Right lobe of liver (tissue), 6 donors: ENCODE data around the gene SPPL3. TPM values are rescaled to one million over a fixed set of nuclear protein-coding genes. Genes with fewer than 3 reads are reported as not detected.

Experiments
- ATAC-seq, 4 donors: fragments of 200-7000 bp; cut with Tn5 transposase; one replicate each; pipeline ENCODE4 v1.9.1; 2020; ENCODE audit warnings: mild to moderate bottlenecking in 4 of 4, moderate library complexity in 4 of 4
- DNase-seq, 3 donors: peaks; one replicate each; pipeline ENCODE4 v3.0.0-alpha.2; 2020
- H3K27ac ChIP-seq, 3 donors: fragments of 200-600 bp; one replicate each; pipeline ENCODE4 v1.8.0; 2022
- H3K27me3 ChIP-seq, 2 donors: fragments of 200-600 bp; one replicate each; pipeline ENCODE4 v1.8.0; 2022
- H3K36me3 ChIP-seq, 4 donors: fragments of 200-600 bp; sonication (generic) in 1 of 4; one replicate each; pipeline versions ENCODE4 v1.5.1 to v1.8.0; 2017 to 2022; ENCODE audit warnings: control low read depth in 1 of 4
- H3K4me1 ChIP-seq, 4 donors: fragments of 200-600 bp; sonication (generic) in 1 of 4; one replicate each; pipeline versions ENCODE4 v1.5.1 to v1.8.0; 2017 to 2022; ENCODE audit warnings: control low read depth in 1 of 4
- H3K4me3 ChIP-seq, 3 donors: fragments of 200-600 bp; one replicate each; pipeline ENCODE4 v1.8.0; 2022
- H3K9me3 ChIP-seq, 4 donors: fragments of 200-600 bp; sonication (generic) in 1 of 4; one replicate each; pipeline versions ENCODE4 v1.5.1 to v1.8.0; 2017 to 2022; ENCODE audit warnings: control low read depth in 1 of 4
- POLR2A ChIP-seq: fragments of 450-650 bp; IDR thresholded peaks from one replicate; pipeline ENCODE4 v1.6.1; 2017; ENCODE audit warnings: antibody characterized with exemption, mild to moderate bottlenecking
- WGBS: methylation state at CpG from one replicate; pipeline ENCODE4 v1.1.6; 2018; ENCODE audit warnings: low coverage, low lambda C conversion rate; ENCODE audit not compliant: insufficient coverage; ENCODE audit errors: missing lambda C conversion rate; 5-methylcytosine and 5-hydroxymethylcytosine counted together
- intact Hi-C, 2 donors: fragments of 100-400 bp; cut with DNase I; formaldehyde crosslinking; loops; one replicate each; pipeline versions ENCODE4 v1.11.2 to v1.14.1; 2022
- total RNA-seq, 6 experiments: library from RNA; depleted of rRNA in 2 of 6; stranded (reverse); fragments of >200 nt in 2 of 6; fragmentation: NEBNext Ultra II Directional in 3 of 6; extraction: Animal tissue kit (Norgen Biotek cat#: 25700) in 3 of 6; gene quantifications; one replicate each; pipeline versions ENCODE4 v1.1.0 to v1.2.4, GENCODE V29; 2016 to 2023
- TF ChIP-seq, protein P1 (sequence below), 4 donors: fragments of 200-600 bp in 3 of 4; fragments of 450-650 bp in 1 of 4; IDR thresholded peaks; one replicate each; pipeline versions ENCODE4 v1.5.1 to v1.8.0; 2016 to 2022; ENCODE audit warnings: antibody characterized with exemption in 4 of 4, mild to moderate bottlenecking in 2 of 4
- donor health status: DM: no; HTN: yes; CAD: no.
- donor health status: DM: no; HTN: no; CAD: no.
- donor health status: DM: no; HTN: no; CAD: no.
- donor health status: DM: no; HTN: yes; CAD: no.
- donor health status: DM: no; HTN: yes; CAD: no.

SPPL3 gene
- total RNA-seq, 6 experiments from 2014 or later, result 10.7 to 26.6 (median 16.9) TPM

DNA sequence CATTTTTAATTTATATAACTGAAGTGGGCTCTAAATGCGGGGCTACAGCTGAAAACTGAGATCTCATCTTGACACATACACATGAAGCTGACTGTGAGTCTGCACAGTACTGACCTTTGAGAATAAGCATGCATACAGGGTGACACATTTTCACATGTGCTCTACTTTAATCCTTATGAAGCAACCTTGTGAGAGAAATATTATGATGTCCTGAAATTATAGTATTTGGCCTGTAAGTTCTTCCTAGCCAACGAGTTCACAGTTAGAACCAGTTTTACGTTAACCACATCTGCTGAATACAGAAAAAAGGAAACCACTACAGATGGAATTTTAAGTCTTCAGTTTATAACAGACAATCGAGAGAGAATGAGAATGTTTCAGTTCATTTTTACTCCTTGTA lies 70.3 kb downstream of the SPPL3 start:
- TF ChIP-seq, protein P1, sequence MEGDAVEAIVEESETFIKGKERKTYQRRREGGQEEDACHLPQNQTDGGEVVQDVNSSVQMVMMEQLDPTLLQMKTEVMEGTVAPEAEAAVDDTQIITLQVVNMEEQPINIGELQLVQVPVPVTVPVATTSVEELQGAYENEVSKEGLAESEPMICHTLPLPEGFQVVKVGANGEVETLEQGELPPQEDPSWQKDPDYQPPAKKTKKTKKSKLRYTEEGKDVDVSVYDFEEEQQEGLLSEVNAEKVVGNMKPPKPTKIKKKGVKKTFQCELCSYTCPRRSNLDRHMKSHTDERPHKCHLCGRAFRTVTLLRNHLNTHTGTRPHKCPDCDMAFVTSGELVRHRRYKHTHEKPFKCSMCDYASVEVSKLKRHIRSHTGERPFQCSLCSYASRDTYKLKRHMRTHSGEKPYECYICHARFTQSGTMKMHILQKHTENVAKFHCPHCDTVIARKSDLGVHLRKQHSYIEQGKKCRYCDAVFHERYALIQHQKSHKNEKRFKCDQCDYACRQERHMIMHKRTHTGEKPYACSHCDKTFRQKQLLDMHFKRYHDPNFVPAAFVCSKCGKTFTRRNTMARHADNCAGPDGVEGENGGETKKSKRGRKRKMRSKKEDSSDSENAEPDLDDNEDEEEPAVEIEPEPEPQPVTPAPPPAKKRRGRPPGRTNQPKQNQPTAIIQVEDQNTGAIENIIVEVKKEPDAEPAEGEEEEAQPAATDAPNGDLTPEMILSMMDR (IDR thresholded peaks at IDR 0.05), result no peak
- ATAC-seq (peak in 1 of 4 donors; percentile 44), DNase-seq (no peak)
- Histone ChIP-seq H3K4me3 (no peak overlapping the region), H3K36me3 (no peaks in the 10 kb centered on the region), H3K9me3 (no peaks in the 10 kb centered on the region), H3K27me3 (no peaks in the 10 kb centered on the region), H3K4me1 (peaks cover 0 to 9% (median 0%) of the 10 kb centered on the region in 4 donors), H3K27ac (no peak overlapping the region)
- WGBS, result 57% methylated on average over 4 of the region's 4 CpGs
- intact Hi-C loops, result no loop called here

DNA sequence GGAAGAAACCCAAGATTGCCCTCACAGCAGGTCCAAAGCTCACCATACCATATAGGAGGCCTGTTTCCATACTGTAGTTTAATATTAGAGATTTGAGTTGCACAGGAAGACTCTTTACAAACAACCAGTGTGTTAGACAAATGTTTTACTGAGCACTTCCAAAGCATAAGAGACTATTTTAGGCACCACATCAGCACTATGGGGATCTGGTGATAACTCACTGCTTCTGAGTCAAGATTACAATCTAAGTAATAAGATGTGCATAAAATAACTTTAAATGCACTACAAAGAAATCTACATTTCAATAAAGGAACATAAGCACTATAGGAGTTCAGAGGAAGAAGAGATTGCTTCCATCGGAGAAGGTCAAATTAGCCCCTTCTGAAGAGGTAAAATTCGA lies 71.4 kb downstream of the SPPL3 start:
- intact Hi-C loops, result no loop called here
- ATAC-seq, result no peak

DNA sequence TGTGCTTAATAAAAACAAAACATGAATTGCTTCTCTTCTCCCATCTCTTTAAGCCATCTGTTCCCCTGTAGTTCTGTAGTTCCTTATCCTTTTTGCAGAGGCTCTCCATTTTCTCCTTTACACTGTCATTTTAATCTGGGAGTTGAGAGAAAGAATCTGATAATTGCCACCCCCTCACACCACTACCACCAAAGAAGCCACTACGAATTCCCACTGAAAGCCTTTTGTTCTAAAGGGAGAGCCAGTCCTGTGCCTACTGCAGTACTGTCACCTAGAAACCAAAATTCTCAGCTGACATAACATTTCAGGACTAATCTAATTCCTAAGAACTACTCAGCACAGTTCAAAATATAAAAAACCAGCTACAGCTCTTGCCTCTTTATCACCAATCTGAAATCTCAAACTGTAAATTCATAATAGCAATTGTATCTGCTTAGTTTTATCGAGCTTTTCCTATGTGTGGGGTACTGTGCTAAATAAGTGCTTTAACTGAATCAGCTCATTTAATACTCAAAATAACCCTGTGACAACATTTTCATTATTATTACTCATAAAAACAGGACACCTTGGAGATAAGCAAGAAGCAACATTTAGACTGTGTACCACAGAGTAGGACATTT lies 72.4 kb downstream of the SPPL3 start:
- WGBS, result 63% methylated on average over 2 of the region's 2 CpGs
- ATAC-seq, result no peak
- Histone ChIP-seq H3K4me1 (peaks cover 0 to 18% (median 2%) of the 10 kb centered on the region in 4 donors), H3K27ac (no peak overlapping the region), H3K27me3 (no peaks in the 10 kb centered on the region), H3K4me3 (no peak overlapping the region), H3K36me3 (no peaks in the 10 kb centered on the region), H3K9me3 (no peaks in the 10 kb centered on the region)
- DNase-seq, result no peak
- TF ChIP-seq, protein P1 (IDR thresholded peaks at IDR 0.05), result no peak
- TF ChIP-seq POLR2A, result no peak
- intact Hi-C loops, result no loop called here

More for the DNA sequence above, 71.4 kb downstream of the SPPL3 start:
- peaks cover 0 to 16% (median 1%) of the 10 kb centered on the region in 4 donors for H3K4me1 ChIP-seq
- H3K4me3 ChIP-seq, result no peak overlapping the region
- no peaks in the 10 kb centered on the region for H3K9me3 ChIP-seq
- no peak for DNase-seq
- 94% methylated on average over 2 of the region's 2 CpGs for WGBS
- no peaks in the 10 kb centered on the region for H3K36me3 ChIP-seq
- no peak overlapping the region for H3K27ac ChIP-seq
- H3K27me3 ChIP-seq, result no peaks in the 10 kb centered on the region
- TF ChIP-seq, protein P1 (IDR thresholded peaks at IDR 0.05), result no peak
- no peak for TF ChIP-seq POLR2A

DNA sequence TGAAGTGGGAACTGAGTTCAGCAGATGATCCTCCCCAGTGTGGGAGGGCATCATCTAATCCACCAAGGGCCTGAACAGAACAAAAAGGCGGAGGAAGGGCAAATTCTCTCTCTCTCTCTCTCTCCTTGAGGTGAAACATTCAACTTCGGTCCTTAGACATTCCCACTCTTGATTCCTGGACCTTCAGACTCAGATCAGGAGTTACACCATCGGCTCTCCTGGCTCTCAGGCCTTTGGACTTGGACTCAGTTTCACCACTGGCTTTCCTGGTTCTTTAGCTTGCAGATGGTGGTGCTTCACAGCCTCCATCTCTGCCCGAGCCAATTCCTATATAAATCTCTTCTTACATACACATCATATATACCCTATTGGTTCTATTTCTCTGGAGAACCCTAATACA lies 73.2 kb downstream of the SPPL3 start:
- H3K4me3 ChIP-seq, result no peak overlapping the region
- peaks cover 0 to 24% (median 5%) of the 10 kb centered on the region in 4 donors for H3K4me1 ChIP-seq
- H3K27ac ChIP-seq, result no peak overlapping the region
- H3K27me3 ChIP-seq, result no peaks in the 10 kb centered on the region
- DNase-seq, result no peak
- intact Hi-C loops, result no loop called here
- 83% methylated on average over 3 of the region's 4 CpGs for WGBS
- peak in 1 of 4 donors; percentile 9 for ATAC-seq
- no peaks in the 10 kb centered on the region for H3K36me3 ChIP-seq
- TF ChIP-seq, protein P1 (IDR thresholded peaks at IDR 0.05), result no peak
- TF ChIP-seq POLR2A, result no peak
- H3K9me3 ChIP-seq, result no peaks in the 10 kb centered on the region
